Embryonic facial prominence (tissue), 1 donor: ENCODE results near the gene NRAP.

Source experiments
- DNase-seq: peaks from one replicate; pipeline ENCODE4 v3.0.0-alpha.2; 2016; ENCODE audit errors: extremely low spot score

The NRAP gene

DNA sequence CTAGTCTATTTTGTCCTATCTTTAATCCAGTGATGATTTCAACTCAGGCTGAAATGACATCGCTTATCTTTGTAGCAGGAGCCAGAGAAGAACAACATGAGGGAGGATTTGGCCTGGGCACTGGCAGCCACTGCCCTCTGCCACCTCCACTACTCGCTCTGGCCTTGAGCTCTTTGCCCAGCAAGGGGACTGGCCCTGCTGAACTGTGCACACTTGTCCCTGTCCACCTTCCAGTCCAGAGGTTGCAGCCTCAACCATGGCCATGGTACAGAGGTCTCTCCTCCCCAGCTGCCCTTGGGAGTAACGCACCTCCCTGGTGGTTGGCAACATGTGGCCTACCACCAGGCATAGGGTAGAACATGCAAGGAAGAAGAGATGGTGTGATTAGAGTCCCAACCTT, 102.6 kb downstream of the NRAP start:
- DNase-seq, result no peak

DNA sequence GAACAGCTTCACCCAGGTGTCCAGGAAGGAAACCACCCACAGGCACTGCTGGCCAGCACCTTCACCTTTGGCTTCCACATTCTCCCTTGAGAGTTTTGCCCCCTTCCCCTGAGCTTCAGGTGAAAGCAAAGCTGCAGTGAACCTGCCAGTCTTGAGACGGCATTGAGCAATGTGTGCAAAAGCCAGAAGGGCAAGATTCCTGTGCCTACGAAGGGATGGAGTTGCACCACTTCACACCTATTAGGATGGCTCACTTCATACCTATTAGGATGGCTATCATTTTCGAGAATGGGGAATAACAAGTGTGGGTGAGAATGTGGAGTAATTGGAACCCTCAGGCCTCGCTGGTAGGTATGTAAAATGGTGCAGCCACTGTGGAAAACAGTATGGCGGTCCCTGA, 103.8 kb downstream of the NRAP start:
- no peak for DNase-seq

DNA sequence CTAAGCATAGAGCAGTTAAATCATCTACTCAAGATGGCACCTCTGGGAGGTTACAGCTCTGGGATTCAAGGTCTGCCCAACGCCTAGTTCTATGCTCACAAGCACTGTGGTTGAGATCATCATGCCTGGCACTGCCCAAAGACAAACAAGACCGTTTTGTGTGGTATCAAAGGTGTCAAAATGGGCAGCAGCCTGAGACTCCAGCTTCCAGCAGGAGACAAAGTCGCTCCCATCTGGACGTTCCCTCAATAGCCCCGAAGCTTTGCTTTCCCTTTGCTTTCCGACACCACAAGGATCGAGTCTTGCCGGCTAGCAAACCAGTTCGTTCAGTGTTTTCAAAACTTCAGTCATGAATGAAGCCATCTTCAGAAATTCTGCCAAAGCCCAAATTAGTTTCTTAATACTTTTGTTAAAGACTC, 105.9 kb downstream of the NRAP start:
- DNase-seq, result no peak

DNA sequence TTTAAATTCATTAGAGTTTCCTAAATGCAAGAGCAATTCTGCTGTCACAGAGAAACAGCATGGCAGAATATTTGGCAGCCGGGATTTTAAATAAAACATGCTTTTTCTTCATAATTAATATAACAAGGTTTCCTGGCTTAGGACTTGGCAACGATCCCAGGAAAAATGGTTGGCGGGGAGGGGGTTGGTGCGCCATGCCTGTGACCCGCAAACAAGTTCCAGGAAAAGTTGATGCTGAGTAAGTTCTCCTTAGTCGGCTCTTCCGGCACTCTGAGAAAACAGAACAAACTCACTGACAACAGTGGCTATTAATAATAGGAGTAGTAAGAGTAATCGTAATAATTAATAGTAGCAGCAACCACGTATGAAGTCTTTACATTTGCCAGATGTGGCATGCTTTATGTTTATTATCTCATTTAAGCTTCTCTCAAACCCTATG, 106.4 kb downstream of the NRAP start:
- peak; percentile 25 for DNase-seq

DNA sequence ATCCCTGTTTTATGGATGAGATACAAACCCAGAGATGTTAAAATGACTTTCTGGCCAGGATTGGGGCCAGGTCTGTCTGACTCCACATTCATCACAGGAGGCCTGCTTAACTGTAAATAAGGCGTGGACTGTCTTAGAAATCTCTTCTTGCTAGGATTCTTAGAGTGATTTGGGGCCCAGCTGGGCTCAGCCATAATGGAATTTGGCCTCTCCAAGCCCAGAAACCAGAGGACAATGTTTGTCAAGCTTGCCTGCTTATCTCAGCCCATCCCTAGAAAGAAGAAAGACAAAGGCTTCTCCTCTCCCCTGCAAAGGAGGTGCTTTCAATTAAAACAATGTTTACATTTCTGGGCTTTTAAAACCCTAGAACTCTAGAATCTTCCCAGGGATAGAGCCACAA, 108.1 kb downstream of the NRAP start:
- no peak for DNase-seq

DNA sequence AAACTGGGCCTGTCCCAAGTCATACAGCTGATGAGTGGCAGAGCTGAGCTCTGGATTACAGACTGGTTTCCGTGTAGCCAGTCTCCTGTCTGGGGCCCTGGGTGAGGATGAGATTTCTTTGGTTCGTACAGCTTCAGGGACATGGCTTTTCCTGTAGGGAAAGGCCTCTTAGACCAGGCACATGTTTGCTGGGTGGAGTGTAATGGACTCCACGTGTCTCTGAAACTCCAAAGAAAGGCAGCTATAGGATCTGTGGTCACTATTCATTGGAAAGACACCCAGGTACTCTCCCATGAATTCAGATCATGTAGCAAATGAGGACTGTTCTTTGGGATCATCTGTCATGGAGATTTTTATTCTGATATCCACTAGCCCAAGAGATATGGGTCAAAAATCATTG, 108.6 kb downstream of the NRAP start:
- no peak for DNase-seq

DNA sequence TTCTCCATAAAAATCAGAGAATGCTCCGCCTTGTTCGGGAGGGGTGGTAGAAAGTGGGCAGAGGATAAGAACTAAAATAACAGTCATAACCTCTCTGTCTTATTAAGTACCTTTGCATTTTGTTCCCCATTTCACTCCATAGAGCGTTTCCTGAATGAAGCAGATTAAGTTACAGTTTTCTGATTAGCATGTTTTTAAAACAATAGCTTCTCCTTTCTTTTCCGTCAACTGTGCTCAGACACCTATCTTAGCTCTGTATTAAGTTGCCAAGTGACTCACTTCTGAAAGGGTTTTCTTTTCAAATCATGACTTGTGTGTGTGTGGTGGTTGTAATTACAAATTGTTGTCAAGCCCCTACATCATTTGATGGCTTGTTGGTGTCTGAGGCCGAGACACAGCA, 109.6 kb downstream of the NRAP start:
- no peak for DNase-seq

DNA sequence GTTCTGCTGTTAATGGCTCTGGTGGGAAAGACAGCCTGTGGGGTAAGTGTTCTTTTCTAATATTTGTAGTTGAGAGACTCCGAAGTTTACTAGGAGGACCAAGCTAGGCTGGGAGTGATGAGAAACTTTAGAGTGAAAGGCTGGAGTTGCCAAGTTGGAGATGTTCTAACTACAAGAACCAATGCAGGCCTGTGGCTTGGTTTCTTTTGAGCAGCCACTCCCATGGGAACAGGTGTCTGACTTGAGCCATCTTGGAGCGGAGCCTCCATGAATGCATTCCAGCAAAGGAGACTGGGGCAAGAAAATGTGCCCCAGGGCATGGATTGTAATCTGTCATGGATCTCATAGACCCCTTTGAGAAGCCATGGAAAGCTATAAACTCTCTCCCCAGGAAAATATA, 110.7 kb downstream of the NRAP start:
- no peak for DNase-seq

DNA sequence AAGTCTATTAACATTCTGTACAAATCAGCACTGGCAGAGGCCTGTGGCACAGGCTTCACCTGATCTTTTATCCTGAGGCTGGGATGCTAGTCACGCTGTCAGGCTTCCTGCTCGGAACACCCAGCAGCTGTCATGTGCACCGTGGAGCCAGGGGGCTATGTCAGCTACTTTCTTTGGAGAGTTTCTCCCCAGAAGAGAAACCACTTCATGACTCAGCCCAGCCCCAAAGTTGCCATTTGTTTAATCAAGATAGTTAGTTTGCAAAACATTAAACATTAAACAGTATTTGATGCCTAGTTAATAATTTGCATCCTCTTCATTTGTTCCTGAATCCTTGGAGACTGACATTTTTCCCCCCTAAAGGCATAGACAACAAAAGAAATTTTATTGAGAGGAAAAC, 111.1 kb downstream of the NRAP start, which contains the start of gene HABP2:
HABP2 (plus strand) TSS at position 353 of the 400 bp plus-strand sequence. CDS start 69 bp downstream, outside the sequence.
- no peak for DNase-seq

DNA sequence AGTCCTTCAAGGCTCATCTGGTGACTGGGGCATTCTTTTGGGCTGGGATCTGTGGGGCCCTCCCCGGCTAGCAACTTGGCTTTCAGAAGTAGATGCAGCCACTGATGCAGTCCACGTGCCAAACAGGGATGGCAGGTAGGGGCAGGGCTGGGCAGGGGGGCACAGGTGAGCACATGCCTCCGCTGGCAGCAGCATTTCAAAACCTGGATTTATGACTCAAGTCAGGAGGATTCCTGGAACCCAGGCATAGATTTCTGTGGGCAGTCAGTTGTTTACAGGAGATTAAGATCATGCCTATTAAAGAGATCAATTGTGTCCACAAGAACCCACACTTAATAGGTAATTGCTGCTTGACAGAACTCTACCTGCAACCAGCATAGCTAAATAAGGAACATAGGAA, 111.8 kb downstream of the NRAP start:
- DNase-seq, result no peak

DNA sequence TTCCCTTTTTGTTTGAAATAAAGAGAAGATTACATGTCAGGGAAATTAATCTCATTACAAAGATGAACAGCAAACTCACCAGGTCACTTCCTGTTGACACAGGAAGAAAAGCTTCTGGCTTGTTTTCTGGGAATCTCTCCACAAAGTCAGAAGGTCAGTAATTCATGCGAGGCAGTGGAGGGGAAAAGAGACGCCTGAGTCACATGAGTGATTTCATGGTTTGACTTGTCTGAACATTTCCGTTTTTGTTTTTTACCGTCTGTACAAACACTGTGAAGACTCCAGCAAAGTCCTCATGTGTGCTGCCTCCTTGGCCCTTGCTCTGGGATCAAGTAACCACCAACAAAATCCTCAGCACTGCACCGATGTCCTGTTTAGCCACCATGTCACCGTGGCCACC, 113.5 kb downstream of the NRAP start:
- DNase-seq, result no peak

DNA sequence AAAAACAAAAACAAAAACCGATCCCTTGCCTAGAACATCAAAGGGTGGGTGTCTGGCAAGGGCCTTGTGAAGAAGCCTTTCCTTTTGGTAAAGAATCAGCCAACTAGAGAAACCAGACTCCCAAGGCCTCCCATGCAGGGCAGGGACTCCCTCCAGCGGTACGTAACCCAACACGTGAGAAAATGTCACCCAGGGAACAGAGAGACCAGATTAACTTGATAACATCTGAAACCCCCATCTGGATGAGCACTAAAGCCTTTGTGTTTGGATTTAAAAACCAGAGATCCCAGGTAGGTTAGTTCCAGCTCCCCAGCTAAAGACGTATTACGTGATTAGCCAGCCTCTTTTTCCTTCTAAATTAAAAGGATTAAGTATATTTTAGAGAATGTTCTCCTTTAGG, 114.0 kb downstream of the NRAP start:
- no peak for DNase-seq

DNA sequence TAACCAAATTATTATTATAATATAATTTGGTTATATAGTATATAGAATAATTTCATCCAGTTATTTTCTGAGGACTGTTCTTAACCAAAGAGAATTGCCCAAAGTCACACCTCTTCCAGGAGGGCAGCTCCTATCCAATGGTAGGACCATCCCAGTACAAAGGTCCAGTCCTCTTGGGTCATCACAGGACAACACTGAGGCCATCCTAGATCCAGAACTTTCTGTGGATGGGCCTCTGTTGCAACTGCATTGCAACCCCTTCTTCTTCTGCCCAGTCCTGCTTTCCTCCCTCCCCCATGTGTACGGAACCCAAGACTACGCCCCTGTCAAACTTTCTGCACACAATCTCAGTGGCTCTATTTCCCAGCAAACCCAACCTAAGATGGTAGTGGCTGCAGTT, 116.4 kb downstream of the NRAP start:
- DNase-seq, result no peak

DNA sequence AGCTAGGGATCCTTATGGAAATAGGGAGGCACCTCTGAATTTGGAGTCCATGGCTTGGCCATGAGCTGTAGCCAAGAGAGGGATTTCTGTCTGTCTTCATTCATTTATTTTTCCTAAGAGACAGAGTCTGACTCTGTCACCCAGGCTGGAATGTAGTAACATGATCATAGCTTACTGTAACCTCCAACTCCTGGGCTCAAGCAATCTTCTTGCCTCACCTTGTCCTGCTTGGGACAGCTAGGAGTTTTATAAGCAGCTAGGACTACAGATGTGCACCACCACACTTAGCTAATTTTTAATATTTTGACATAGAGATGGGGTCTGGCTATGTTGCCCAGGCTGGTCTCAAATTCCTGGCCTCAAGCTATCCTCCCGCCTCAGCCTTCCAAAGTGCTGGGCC, 119.4 kb downstream of the NRAP start:
- DNase-seq, result no peak

DNA sequence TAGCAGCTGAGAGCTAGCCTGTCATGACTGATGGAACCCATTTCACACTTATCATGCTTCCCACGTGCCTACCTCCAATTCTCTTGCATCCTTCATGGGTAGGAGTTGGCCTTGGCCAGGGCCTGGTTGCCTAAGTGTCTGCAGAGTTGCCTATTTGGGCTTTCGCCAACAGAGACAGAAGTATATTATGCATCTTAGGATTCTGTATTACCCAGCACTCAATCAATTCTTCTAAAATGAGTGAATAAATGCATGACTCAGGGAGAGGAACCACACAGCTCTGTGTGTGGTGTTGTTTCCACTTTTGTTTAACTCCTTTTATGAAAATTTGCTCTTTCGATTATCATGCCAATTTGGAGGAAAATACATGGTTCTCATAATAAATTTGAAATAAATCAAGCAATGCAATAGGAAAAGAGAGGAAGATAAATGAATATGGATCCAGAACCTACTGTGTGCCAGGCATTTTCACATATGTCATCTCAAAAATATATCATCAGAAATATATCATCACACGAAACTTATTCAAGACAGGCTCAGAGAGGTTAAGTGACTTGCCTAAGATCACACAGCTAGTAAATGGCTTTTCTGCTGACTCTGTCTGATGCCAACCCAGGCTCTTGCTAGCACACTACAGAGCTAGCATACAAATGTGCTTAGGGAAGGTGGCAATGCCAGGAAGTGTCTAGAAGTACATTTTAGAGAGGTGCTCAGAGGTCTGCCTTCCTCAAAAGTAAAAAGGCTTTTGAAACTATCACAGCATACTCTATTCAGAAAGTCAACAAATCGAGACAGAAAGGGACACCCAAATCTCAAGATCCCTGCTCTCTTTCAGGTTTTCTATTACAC, 120.5 kb downstream of the NRAP start:
- no peak for DNase-seq

DNA sequence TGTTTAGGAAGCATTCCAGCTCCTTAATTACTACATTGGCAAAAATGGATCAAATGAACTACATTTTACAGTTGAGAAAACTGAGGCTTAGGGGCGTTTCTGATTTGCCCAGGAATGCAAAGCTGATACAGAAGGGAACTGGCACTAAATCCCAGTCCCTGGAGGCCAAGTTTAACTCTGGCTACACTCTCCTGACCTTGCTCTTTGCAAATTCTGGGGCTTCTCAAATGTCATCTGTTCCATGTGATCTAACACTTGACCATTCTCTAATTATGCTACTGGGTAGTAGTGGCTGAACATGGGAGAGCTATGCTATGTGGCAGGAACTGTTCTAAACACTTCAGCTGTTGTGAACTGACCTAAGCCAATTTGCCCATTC, 122.3 kb downstream of the NRAP start:
- no peak for DNase-seq

DNA sequence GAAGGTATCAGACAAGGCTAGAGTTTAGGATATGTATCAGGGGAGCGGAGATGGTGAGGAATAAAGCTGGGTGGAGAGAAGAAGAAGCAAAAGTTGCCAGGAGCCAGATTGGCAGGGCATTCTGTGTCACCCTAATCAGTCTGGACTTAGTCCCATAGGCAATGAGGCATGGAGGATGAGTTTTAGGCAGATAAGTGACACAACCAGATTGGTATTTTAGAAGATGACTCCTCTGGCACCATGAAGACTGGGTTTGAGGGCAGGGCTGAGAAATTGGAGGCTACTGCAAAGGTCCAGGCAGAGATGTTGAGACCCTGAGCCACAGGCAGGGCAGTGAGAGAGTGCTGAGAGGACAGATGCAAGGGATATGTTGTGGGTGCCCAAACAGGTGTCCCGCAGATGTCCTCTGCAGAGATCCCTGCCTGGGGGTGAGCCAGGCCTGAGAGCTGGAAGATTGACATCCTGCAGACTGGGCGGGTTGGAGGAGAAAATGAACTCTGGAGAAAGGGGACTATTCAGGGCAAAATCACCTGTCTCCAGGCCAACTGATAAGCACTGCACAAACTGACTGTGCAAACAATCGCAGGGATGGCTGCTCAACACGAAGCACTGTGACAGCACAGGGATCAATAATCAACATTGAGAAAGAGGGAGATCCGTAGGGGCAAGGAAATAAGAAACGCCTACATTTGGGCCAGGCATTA, 122.8 kb downstream of the NRAP start:
- no peak for DNase-seq

DNA sequence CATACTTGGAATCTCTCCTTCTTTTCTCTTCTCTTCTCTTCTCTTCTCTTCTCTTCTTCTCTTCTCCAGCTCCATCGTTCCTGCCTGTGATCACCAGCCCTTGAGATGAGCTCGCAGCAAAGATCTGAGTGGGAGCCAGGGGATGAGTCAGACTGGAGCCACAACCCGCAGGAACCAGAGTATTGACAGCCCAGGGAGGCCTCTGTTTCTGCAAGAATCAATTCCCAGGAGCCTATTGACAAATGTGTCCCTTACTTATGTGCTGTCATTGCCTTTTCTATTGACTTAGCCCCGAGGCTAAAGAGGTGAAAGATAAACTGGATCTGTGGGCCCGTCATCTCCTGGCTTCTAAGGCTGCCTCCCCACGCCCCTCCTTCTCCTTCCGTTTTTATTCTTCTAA, 124.1 kb downstream of the NRAP start:
- DNase-seq, result no peak
